ENCODE results near the gene MTMR2.
A peak's percentile ranks its signal among the peaks of the same experiment; 100 is the strongest.
"Not testable (repeated sequence)": the region's sequence is repeated elsewhere in the genome, so short reads cannot be mapped to it uniquely, and the experiment has no call there.

The MTMR2 gene

DNA sequence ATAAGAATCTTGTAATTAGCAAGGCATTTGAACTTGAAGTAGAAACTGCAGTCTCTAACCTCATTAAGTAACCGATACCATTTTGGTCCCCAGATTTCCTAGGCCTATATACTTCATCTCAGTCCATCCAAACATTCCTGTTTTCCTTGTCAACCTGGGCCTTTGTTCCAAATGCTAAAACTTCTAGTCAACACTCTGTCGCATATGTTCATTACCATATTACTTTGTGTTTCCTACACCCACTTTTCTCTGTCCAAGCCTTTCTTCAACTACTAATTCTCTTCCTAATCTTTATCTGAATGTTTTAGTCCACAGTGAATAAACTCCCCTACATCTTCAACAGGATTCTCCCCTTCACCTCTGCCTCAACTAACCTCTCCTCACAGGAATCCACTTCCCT is 31.4 kb downstream of the MTMR2 start:
- DNase-seq (ENCODE audit: low read depth, low spot score) = no peak
- no peak overlapping the region for H3K4me3 ChIP-seq (ENCODE audit: low read length)

DNA sequence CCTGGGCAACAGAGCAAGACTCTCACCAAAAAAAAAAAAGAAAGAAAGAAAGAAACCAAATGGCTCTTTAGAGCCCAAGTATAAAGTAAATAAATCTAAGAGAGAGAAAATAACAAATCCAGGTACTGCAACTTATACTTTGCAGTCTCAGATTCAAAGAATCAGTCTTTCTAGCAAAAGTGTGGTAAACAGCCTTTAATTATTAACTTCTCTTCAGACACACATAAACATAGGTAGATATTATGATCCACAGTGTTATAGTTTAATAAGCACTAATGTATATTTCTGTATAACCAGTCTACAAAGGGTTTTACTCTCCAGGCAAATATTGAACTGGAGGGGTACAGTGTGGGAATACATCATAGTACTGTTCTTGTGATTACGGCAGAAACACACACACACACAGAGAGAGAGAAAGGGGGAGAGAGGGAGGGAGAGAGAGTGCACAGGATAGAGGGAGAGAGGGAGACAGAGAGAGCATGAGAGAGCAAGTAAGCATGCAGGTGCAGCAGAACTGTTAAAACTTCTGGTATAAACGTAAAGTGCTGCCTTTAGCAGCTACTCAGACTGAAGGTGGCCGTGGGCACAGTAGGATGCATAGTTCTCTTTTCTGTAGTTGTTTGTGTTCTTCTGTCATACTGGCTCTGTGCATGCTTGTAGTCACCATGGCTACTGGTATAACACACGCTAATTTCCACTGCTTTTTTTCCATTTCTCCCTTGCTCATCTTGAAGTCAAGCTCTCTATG is 32.3 kb downstream of the MTMR2 start:
- no peak for DNase-seq (ENCODE audit: low read depth, low spot score)
- H3K4me3 ChIP-seq (ENCODE audit: low read length) = no peak overlapping the region

DNA sequence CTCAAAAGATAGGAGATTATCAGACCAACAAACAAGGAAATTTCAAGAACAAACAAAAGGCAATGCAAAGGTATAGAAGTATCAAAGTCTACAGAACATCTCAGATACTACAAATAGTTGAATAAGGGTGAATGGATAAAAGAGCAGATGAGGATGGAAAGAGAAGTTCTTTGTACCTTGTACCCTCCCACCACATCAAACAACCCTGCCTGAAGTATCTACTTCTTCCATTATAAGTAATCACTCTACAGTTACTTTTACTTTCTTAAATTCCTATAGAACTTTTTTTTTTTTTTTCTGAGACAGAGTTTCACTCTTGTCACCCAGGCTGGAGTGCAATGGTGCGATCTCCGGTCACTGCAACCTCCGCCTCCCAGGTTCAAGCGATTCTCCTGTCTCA is 35.1 kb downstream of the MTMR2 start:
- peak; percentile 34 for DNase-seq (ENCODE audit: low read depth, low spot score)
- no peak overlapping the region for H3K4me3 ChIP-seq (ENCODE audit: low read length)

DNA sequence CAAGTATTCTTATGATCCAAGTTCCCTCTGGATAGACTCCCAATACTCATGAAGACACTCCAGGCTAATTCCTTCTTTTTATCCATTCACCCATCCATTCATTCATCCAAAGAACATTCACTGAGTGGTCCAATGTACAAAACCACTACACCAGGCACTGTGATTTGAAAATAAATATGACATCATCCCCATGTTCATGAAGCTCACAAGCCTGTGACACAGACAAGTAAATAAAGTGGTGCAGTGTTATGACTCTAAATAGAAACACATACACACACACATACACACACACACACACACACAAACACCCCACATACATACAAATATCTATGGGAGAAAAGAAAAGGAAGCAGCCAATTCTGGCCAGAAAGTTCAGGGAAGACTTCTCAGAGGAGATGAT is 35.5 kb downstream of the MTMR2 start:
- DNase-seq (ENCODE audit: low read depth, low spot score) = no peak
- H3K4me3 ChIP-seq (ENCODE audit: low read length) = no peak overlapping the region

DNA sequence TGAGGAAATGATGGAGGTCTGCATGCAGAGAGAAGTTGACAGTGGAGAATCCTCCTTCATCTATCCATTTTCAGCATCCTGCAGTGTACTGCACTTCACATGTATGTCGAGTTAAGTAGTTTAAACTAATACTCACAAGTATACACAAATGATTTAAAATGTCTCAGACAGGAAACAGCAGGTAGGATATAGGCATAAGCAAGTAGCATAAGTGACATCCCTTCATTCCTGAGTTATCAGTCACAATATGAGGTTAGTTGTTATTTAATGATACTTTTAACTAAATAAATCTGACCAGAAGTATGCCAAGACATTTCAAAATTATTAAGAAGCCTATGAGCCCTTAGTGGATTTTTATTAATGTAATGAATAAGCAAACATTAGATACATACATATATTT is 37.4 kb downstream of the MTMR2 start:
- no peak for DNase-seq (ENCODE audit: low read depth, low spot score)

DNA sequence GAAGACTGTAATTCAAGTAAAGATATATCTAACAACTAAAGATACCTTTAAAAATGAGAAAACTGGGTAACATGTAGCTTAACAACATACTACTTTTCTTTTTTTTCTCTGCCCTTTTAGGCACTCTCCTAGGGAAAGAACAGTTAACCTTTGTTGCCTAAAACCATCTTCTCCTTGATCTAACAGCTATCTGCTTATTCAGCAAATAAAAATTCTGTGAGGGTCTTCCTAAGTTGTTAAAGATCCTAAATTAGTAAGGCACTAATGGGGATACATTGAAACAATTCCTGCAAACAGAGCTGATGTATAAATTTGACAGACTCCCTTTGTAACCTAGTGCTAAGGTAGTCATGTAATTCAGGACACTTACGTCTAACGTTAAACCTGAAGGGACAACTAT is 39.1 kb downstream of the MTMR2 start:
- no peak for DNase-seq (ENCODE audit: low read depth, low spot score)
- H3K4me3 ChIP-seq (ENCODE audit: low read length) = no peak overlapping the region

More for the DNA sequence above, 37.4 kb downstream of the MTMR2 start:
- H3K4me3 ChIP-seq (ENCODE audit: low read length) = no peak overlapping the region

DNA sequence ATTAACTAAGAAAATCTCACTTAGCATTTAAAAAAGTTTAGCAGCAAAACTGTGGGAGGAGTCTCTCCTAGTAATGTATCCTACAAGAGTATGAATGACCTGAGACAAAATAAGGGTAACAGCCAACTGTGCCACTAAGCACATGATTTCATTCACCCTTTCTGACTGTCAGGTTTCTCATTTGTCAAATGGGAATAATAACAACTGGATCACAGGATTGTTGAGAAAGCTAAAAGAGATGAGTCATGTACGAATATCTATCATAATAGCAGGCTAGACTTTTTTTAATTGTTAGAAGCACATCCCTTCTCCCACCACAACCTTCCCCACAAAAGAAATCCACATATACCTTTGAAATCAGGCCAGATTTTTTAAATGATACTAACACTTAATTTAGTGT is 39.5 kb downstream of the MTMR2 start:
- DNase-seq (ENCODE audit: low read depth, low spot score) = no peak
- H3K4me3 ChIP-seq (ENCODE audit: low read length) = no peak overlapping the region

DNA sequence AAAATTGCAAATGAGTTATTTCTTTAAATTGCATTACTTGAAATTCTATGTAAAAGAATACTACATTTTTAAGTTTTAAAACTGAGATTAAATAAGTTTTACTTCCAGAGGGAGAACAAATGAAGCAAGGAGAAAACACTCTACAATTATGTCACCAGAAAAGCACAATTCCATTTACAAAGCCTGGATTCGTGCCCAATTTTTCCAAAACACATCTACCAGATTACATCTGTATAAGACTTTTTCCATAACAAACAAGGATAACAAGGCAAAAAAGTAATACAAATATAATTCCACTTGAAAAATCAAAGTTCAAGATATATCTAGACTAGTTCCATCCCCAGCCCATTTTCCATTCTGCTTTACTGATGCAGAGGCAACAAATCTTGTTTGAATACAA is 40.5 kb downstream of the MTMR2 start:
- H3K4me3 ChIP-seq (ENCODE audit: low read length) = no peak overlapping the region
- no peak for DNase-seq (ENCODE audit: low read depth, low spot score)

DNA sequence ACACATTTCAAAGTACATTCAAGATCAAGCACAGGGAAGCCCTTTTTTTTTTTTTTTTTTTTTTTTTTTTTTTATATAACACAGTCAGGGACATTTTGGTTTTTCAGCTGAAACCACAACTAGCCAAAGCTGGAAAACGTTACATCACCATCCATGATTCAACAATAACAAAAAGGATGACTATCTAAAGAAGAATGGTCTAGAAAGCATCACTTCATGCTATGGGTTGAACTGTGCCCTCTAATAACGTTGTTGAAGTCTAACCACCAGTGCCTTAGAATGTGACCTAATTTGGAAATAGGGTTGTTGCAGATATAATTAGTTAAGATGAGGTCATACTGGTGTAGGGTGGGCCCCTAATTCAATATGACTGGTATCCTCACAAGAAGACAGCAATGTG is 46.6 kb downstream of the MTMR2 start:
- DNase-seq (ENCODE audit: low read depth, low spot score) = no peak

DNA sequence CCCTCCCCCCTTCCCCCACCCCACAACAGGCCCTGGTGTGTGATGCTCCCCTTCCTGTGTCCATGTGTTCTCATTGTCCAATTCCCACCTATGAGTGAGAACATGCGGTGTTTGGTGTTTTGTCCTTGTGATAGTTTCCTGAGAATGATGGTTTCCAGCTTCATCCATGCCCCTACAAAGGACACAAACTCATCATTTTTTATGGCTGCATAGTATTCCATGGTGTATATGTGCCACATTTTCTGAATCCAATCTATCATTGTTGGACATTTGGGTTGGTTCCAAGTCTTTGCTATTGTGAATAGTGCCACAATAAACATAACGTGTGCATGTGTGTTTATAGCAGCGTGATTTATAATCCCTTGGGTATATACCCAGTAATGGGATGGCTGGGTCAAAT is 53.0 kb downstream of the MTMR2 start:
- not testable (repeated sequence) for H3K4me3 ChIP-seq (ENCODE audit: low read length); DNase-seq (ENCODE audit: low read depth, low spot score)

More for the DNA sequence above, 46.6 kb downstream of the MTMR2 start:
- no peak overlapping the region for H3K4me3 ChIP-seq (ENCODE audit: low read length)

DNA sequence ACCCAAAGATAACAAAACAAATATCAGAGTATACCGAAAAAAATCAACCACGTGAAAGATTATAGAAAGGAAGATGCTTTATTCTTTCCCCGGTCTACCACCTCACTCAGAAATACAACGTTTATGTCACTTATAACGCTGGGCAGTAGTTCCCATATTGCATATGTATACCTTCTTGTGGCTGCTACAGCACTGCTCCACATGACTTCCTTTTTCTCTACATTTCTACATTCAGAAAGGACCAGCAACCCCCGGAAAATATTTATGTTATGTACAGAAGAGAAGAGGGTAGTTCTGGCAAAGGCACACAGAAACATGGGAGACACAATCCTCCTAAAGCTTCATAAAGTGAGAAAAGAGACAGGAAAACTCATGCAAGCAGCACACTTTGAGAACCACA is 56.8 kb downstream of the MTMR2 start:
- no peak overlapping the region for H3K4me3 ChIP-seq (ENCODE audit: low read length)
- no peak for DNase-seq (ENCODE audit: low read depth, low spot score)

DNA sequence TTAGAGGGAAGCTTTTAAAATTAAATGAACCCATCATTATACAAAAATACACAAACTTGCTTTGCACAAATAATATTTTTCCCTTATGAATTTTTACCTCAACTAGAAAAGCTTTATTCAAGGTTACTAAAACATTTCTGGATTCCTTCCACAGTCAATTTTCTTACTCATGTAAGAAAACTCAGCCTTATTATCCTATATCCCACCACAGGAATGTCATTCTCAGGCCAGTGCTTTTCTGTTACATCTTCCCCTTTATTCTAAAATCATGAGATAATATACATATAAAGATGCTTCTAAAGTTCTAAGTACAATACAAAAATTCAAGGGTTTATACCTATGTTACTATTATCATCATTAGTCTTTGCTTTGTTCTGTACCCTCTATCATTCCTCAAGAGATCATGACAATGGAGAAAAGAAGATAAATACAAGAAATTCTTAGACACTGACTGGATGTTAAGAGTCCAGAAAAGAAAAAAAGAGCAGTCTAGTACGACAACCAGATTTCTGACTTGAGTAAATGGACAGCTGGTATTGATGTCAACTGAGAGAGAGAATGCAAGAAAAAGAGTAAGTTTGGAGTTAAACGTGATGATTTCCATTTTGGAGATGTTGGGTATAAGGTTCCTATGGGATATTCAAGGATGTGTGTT is 60.3 kb downstream of the MTMR2 start:
- H3K4me3 ChIP-seq (ENCODE audit: low read length) = no peak overlapping the region

DNA sequence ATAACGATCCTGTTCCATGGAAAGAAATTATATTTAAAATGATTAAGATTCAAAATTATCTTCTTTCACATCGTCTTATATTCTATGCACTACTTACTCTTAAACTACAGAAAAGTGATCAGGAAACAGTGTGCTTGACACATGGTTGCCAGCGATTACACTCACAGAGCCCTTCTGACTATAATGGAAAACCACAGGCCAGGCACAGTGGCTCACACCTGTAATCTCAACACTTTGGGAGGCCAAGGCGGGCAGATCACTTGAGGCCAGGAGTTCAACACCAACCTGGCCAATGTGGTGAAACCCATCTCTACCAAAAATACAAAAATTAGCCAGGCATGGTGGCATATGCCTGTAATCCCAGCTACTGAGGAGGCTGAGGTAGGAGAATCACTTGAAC is 63.9 kb downstream of the MTMR2 start:
- not testable (repeated sequence) for H3K4me3 ChIP-seq (ENCODE audit: low read length); DNase-seq (ENCODE audit: low read depth, low spot score)

More for the DNA sequence above, 60.3 kb downstream of the MTMR2 start:
- DNase-seq (ENCODE audit: low read depth, low spot score) = no peak

DNA sequence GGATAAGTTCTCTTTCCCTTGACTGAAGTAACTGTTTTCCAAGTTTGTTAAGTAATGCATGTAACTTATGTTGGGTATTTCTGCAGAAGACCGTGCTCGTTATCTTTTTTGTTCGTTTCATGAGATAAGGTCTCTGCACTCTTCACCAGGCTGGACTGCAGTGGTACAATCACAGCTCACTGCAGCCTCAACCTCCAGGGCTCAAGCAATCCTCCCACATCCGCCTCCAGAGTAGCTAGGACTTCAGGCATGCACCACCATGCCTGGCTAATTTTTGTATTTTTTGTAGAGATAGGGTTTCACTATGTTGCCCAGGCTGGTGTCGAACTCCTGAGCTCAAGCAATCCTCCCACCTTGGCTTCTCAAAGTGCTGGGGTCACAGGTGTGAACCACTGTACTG is 69.5 kb downstream of the MTMR2 start:
- H3K4me3 ChIP-seq (ENCODE audit: low read length); DNase-seq (ENCODE audit: low read depth, low spot score): not testable (repeated sequence)

DNA sequence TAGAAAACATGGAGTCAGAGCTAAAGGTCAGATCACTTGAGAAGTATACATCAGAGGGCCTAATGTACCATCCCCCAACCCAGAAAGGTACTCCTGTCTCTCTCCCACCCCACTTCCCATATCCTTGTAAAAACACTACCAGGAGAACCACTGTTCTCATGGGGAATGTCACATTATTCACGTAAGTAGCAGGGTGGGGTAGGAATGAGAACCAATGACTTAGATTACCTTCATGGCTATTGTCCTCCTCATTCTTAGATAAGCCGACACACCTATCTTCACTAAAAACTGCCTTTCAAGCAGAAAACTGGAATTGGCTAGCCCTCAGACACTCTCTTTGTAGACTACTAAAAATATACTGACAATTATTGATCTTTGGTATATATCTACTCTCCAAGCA is 70.0 kb downstream of the MTMR2 start:
- DNase-seq (ENCODE audit: low read depth, low spot score) = no peak
- no peak overlapping the region for H3K4me3 ChIP-seq (ENCODE audit: low read length)

DNA sequence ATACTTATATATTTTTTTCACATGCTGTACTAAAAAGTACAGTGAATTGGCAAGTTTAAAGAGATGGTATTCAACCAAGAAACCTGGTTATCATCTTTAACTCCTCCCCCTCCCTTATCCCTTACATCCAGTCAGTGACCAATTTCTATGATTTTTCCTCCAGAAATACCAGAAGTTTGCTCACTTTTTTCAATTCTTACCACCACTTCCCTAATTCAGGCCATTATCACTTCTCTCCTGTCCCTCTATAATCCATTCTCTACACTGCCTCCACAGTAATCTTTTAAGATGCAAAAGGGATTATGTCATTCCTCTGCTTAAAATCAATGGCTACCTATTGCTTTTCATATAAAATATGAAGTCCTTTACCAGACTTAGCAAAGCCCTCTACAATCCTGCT is 70.8 kb downstream of the MTMR2 start:
- no peak overlapping the region for H3K4me3 ChIP-seq (ENCODE audit: low read length)
- no peak for DNase-seq (ENCODE audit: low read depth, low spot score)

DNA sequence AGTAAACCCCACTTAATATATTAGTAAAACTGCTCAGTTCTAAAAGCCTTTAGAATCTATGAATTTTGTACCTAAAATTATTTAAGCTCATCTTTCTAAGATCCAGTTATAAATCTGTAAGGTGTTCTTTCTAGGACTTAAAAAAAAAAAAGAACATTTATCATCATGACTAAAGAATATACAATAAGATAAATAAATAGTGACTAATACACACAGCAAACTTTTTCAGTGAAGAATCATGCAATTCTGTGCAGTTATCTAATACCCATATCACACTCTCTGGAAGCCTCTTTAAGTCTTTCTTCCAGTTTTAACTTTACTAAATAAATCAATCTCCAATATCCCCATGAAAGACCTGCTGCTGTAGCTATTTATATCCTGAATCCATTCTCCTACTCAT is 73.8 kb downstream of the MTMR2 start:
- no peak for DNase-seq (ENCODE audit: low read depth, low spot score)
- H3K4me3 ChIP-seq (ENCODE audit: low read length) = no peak overlapping the region

DNA sequence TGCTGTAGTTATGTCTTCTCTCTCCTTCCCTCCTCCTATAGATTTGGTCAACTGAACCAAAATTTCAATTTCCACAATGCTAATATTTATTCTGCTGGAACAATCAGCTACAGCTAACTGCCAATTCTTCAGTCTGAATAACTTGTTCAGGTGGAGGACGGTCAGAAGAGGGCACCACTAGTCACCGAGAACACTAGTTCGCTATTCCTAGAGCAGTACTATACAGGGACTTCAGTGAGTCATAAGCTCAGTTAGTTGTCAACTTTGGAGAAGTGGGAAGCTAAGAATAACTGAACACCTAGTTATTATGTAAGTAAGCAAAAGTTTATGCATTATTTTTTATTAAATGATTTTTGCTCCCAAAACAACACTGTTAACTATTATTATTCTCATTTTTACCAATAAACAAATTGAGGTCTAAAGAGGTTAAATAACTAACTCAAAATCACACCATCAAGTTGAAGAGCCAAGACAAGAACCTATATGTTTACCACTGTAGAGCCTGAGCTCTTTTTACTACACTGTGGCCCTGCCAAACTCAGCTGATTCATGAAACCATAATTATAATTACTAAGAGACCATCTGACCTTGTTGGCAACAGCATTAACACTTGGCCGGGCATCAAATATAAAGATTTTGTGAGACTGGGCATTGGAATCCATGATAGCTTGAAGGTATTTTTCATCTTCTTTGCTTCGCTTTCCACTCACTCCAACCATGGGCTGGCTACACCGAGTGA is 74.7 kb downstream of the MTMR2 start:
- H3K4me3 ChIP-seq (ENCODE audit: low read length) = no peak overlapping the region
- DNase-seq (ENCODE audit: low read depth, low spot score) = peak; percentile 6

DNA sequence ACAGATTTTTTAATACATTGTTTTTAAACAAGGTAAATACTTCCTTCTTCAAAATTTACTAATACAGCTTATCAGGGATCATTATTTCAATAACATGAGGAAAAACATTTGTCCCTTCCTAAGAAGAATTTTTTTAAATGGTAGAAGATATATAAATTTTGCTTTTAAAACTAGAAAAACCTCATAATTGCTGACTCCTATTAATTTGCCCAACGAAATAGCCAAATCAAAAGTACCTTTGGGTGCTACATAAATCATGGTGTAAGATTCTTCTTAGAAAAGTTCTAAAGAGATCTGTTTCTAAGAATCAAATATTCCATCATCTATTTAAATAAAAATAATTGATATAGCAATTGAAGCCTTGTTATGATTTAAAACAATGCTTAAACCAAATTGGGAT is 78.7 kb downstream of the MTMR2 start:
- H3K4me3 ChIP-seq (ENCODE audit: low read length) = no peak overlapping the region
- DNase-seq (ENCODE audit: low read depth, low spot score) = no peak

DNA sequence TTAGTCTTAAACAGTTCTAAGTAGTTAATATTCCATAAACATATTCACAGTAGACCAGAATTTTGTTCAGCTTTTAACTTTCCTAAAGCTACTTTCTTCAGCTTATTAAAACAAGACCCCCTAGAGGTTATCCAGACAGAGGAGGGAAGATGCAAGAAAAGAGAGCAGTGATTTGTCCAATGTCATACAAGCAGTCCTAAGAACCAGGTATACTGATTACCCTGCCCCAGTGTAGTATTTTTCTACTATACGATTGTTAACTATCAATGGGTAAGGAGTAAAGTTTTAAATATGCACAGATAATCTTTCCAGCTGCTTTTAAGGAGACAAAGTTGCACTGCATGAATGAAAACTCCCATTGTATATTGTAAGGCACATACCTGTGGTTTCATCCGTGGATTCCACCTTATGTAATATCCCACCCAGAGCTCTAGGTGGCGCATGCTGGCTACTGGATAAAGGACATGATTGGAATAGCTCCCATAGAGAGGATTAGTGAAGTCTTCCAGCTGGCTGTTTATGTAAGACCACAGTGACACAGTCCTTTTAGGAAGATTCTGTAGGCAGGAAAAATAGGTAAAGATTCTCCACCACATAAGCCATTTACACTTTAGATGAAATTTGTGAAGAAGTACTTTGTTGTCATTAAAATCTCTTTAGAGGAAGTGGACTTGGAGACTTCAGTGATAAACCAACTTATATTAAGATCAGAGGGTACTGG is 88.0 kb downstream of the MTMR2 start:
- H3K4me3 ChIP-seq (ENCODE audit: low read length) = no peak overlapping the region
- DNase-seq (ENCODE audit: low read depth, low spot score) = peak; percentile 32

Measured in Jurkat, Clone E6-1 (cell line).